GM23248 (cell line): Measurements from ENCODE around the gene MSRB3.

Experiments
- EZH2 ChIP-seq: fragments of 200-600 bp; sonication (generic); IDR thresholded peaks from 2 replicates; pipeline ENCODE4 v1.6.1; 2018; ENCODE audit warnings: antibody characterized with exemption, mild to moderate bottlenecking; ENCODE audit not compliant: insufficient read depth, poor library complexity, severe bottlenecking
- EZH2phosphoT487 ChIP-seq: fragments of 200-600 bp; sonication (generic); IDR thresholded peaks from 2 replicates; pipeline ENCODE4 v1.6.1; 2018; ENCODE audit warnings: antibody characterized with exemption, moderate library complexity, mild to moderate bottlenecking, low read depth; ENCODE audit not compliant: insufficient read depth

DNA sequence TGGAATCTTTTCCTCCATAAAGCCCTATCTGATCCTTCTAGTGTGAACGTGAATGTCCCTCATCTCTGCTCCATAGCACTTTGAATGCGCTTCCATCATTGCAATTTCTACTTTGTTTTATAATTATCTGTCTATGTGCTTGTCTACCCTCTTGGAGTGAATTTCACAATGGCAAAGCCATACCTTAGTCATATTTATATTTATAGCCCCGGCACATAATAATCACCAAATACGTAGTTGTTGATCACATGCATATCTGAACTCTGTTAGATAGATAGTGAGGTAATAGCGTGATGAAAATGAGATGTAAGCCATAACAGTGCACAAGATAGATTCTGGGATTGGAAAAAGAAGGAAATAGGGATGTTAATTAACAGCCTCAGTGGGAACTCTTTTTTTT, 55.2 kb downstream of the MSRB3 start:
- TF ChIP-seq EZH2 (no peak), EZH2phosphoT487 (no peak)
